ENCODE results near the gene C5AR1.
"Not testable (repeated sequence)": the region's sequence is repeated elsewhere in the genome, so short reads cannot be mapped to it uniquely, and the experiment has no call there.

Gene C5AR1

DNA sequence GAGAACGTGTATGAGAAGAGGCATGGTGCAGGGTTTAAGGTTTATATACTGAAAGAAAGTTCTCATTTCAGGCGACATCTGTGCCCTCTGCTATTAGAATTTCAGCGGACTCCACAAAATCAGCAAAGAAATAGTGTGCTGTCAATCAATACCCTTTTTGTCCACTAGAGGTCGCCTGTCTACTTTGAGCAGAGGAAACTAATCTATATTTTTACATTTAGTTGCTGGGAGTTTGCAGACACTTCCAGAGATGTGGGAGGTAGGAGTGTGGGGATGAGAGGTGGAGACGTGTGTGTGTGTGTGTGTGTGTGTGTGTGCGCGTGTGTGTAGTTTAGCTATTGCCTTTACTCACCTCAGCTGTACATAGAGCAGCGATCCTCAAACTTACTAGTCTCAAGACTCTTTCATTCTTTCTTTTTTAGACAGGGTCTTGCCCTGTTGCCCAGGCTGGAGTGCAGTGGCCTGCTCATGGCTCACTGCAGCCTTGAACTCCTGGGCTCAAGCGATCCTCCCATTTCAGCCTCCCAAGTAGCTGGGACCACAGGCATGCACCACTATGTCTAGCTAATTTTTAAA, 25.2 kb upstream of the C5AR1 start:
- DNase-seq (ENCODE audit: low read depth in 2 of 3, low spot score in 1 of 3), result peak in 1 of 3 donors; percentile 84

DNA sequence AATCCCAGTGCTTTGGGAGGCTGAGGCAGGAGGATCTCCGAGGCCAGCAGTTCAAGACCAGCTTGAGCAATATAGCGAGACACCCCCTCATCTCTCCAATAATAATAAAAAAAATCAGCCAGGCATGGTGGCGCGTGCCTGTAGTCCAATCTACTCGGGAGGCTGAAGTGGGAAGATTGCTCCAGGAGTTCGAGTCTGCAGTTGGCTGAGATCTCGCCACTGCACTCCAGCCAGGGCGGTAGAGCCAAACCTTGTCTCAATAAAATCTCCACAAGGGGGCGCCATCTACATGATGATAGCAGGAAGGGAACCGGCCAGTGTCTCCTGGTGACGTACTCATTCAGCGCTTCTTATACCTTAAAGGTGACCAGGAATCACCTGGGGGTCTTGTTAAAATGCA, 13.6 kb upstream of the C5AR1 start:
- DNase-seq (ENCODE audit: low read depth in 2 of 3, low spot score in 1 of 3), result peak; percentile 54 to 96 (median 65)

GRCh38 chr19:47300867-47301266, 8.8 kb upstream of the C5AR1 start:
- not testable (repeated sequence) for DNase-seq (ENCODE audit: low read depth in 2 of 3, low spot score in 1 of 3)

DNA sequence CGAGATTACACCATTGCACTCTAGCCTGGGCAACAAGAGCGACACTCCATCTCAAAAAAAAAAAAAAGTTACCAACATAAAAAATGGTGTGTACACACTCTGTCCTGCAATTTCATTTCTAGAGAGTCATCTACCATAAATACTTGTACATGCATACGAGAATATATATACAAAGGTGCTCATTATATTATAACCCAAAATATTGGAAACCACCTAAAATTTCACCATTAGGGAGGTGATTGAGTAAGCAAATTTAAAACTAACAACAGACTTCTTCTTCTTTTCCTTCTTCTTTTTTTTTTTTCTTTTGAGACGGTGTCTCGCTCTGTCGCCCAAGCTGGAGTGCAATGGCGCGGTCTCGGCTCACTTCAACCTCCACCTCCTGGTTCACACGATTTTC, 7.4 kb upstream of the C5AR1 start:
- no peak for DNase-seq (ENCODE audit: low read depth in 2 of 3, low spot score in 1 of 3)

- no peak for DNase-seq (ENCODE audit: low read depth in 2 of 3, low spot score in 1 of 3)
These were observed 5.7 kb upstream of the C5AR1 start for GRCh38 chr19:47303966-47304365.

DNA sequence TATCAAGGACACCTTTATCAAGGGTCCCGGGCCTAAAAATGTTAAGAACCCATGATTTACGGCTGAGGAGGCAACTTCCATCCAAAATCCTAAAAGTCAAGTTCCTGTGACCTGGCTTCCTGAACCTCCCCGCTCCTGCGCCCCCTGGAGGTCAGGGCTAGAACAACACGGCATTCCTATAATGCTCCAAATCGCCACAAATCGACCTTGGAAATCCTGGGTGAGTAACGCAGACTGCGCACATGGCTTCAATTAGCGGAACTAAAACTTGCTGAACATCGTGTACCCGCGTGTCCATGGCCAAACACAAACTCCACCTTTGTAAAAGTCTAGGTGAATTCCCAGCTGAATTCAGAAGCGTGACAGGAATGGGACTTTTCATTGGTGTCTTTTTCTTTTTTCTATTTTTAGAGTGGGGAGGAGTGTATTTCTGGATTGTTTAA, 4.3 kb upstream of the C5AR1 start:
- DNase-seq (ENCODE audit: low read depth in 2 of 3, low spot score in 1 of 3), result peak; percentile 21 to 48 (median 21)

DNA sequence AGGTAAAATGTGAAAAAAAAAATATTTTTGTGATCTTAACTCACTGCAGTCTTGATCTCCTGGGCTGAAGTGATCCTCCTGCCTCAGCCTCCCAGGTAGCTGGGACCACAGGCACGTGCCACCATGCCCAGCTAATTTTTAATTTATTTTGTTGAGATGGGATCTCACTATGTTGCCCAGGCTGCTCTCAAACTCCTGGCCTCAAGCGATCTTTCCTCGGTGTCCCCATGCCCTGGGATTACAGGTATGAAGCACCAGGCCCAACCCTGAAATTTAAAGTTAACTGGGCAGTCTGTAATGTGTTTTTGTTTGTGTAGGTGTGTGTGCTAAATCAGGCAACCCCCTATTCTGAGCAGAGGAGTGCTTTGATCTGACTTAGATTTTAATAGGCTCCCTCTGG, 3.4 kb upstream of the C5AR1 start:
- no peak for DNase-seq (ENCODE audit: low read depth in 2 of 3, low spot score in 1 of 3)

- no peak for DNase-seq (ENCODE audit: low read depth in 2 of 3, low spot score in 1 of 3)
These were observed 623 bp upstream of the C5AR1 start for GRCh38 chr19:47309038-47309437.

DNA sequence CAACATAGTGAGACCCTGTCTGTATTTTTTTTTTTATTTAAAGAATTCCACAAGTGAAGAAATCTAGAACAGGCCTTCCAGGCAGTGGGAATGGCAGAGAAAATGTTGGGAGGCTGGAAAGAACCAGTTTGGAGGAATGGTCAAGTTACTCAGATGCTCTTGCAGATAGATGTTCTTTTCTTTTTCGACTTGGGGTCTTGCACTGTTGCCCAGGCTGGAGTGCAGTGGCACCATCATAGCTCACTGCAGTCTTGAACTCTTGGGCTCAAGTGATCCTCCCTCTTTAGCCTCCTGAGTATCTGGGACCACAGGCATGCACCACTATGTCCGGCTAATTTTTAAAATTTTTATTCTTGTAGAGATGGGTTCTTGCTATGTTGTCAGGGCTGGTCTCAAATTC, 662 bp downstream of the C5AR1 start:
- DNase-seq (ENCODE audit: low read depth in 2 of 3, low spot score in 1 of 3), result no peak

DNA sequence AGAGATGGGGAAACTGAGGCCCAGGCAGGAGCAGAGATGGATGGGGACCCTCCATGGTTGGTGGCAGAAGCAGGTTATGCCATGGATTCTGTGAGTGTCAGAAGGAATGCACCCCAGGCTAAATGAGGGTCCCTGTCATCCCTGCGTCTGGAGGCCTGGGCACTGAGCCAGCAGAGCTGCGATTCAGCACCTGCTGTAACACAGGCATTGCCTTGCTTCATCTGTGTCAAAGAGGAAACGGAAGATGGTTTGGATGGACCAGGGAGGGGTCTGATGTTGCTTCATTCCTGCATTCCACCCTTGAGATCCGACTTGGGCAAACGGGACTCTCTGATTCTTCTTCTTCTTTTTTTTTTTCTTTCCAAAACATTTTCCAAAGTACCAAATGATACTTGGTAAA, 1.2 kb downstream of the C5AR1 start:
- DNase-seq (ENCODE audit: low read depth in 2 of 3, low spot score in 1 of 3), result no peak

DNA sequence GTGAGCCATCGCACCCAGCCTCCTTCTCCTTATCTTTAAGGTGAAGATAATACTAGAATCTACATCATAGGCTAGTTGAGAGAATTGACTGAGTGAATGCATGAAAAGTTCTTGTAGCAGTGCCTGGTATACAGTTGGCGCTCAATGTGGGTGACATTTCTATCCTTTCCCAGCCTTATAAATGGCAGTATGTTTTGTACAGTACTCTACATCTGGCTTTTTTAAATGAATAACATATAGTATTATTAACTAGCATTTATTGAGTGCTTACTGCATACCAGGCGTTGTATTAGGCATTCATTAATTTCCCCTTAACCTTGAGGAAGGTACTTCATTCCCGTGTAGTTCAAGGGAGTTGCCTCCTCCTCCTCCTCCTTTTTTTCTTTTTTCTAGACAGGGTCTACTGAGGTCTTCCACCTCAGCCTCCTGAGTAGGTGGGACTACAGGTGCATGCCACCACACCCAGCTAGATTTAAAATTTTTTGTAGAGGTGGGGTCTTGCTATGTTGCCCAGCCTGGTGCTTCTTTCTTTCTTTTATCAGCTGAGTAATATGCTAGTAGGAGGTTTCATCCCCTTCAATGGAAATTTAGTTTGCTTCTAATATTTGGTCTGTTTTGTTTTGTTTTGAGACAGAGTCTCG, 2.8 kb downstream of the C5AR1 start:
- no peak for DNase-seq (ENCODE audit: low read depth in 2 of 3, low spot score in 1 of 3)

DNA sequence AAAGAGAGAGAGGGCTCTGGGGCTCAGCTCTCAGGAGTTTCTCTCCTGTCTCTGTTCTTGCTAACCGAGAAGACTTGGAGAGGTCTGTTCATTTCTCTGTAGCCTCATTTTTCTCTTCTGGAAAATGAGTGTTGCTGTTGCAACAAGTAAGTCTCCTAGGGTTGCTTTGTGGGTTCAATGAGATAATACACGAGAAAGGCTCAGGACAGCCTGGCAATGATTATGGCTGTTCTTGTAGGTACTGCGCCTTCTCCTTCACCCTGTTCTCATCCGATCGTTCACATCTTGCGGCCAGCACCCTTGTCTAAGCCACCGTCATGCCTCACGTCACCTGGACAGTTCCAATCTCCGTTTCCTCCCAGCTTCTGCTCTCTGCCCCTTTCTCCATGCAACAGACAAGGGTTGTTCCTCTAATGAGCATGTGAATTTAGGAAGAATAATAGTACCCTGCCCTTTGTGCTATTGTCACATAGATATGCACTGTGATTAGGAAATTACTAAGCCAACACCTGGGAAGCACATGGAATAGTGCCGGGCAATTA, 4.2 kb downstream of the C5AR1 start:
- no peak for DNase-seq (ENCODE audit: low read depth in 2 of 3, low spot score in 1 of 3)

DNA sequence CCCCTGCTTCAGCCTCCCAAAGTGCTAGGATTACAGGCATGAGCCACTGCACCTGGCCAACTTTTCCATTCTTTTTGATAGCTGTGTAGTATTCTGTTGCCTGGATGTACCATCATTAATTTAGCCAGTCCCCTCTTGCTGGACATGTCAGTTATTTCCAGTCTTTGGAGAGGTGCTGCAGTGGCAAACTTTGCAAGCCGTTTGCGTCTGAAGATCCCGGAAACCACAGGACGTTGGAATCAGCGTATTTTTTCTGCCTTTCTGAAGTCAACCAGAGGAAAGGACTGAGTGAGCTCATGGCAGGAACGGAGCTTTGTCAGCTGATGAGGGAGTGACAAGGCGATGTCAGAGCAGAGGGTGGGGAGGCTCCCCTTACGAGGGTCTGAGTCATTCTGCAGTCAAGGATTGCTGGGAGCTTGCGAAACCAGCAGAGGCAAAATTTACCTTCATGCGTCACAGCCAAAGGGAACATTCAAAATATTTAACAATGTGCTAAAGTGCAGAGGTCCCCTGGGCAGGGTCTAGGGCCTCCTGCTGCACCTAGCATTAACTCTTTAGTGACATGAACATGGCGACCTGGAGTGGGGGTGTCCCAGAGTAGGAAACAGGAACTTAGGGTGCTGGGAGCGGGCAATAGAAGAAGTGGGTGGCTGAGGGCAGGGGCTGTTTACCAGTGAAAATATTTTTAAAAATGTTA, 5.6 kb downstream of the C5AR1 start:
- DNase-seq (ENCODE audit: low read depth in 2 of 3, low spot score in 1 of 3), result peak; percentile 3 to 15 (median 4)

GRCh38 chr19:47316513-47316912, 6.9 kb downstream of the C5AR1 start:
- no peak for DNase-seq (ENCODE audit: low read depth in 2 of 3, low spot score in 1 of 3)

GRCh38 chr19:47319923-47320871, 10.5 kb downstream of the C5AR1 start:
- DNase-seq (ENCODE audit: low read depth in 2 of 3, low spot score in 1 of 3), result no peak

- DNase-seq (ENCODE audit: low read depth in 2 of 3, low spot score in 1 of 3), result no peak
These were observed 12.0 kb downstream of the C5AR1 start for GRCh38 chr19:47321630-47322029.

GRCh38 chr19:47322058-47322457, 12.4 kb downstream of the C5AR1 start:
- no peak for DNase-seq (ENCODE audit: low read depth in 2 of 3, low spot score in 1 of 3)

DNA sequence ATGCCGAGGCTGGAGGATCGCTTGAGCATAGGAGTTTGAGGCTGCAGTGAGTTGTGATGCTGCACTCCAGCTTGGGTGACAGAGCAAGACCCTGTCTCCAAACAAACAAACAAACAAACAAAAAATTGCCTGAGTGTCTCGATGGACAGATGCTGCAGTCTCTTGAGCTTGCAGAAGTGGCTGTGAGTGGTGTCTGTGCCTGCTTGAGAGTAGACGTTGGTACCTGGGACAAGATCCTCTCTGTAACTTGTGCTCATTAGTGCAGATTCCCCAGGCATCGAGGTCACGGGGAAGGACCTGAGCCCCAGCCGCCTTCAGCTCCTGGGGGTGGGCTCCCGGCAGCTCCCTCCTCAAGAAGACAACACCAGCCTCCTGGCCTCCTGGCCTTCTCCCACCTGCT, 13.7 kb downstream of the C5AR1 start:
- no peak for DNase-seq (ENCODE audit: low read depth in 2 of 3, low spot score in 1 of 3)

GRCh38 chr19:47323872-47324271, 14.2 kb downstream of the C5AR1 start:
- no peak for DNase-seq (ENCODE audit: low read depth in 2 of 3, low spot score in 1 of 3)

- no peak for DNase-seq (ENCODE audit: low read depth in 2 of 3, low spot score in 1 of 3)
These were observed 14.8 kb downstream of the C5AR1 start for GRCh38 chr19:47324502-47324901.

DNA sequence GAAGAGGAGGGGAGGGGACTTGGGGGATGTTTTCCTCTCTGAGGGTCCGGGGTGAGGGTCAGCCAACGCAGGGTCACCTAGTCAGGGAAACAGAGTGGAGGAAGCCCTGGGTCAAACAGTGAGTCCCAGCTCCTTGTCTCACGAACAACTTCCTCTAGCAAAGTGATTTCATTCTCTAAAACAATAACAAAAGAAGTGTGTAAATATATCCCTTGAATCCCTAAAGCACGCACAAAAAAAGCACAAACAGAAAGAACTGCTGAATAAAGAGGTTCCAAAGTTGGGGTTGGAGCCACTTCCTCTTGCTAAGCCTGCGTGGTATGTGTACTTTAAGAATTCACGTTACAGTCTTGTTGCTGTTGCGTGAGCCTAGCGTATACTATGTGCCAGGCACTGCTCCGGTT, 20.8 kb downstream of the C5AR1 start:
- no peak for DNase-seq (ENCODE audit: low read depth in 2 of 3, low spot score in 1 of 3)

All from stimulated activated CD4-positive, alpha-beta T cell treated with anti-CD3 and anti-CD28 coated beads, Interleukin-12 subunit alpha, Interleukin-12 subunit beta, amount 100 ng/mL, for 48 hours (primary cell).